Measurements from ENCODE around the gene OR2C3. TPM values are rescaled to one million over a fixed set of nuclear protein-coding genes. Genes with fewer than 3 reads are reported as not detected.

The OR2C3 gene
- total RNA-seq, 1 experiment from 2014 or later: not detected

- TF ChIP-seq REST (IDR thresholded peaks at IDR 0.05; ENCODE audit: low read depth) (no peak), YY1 (IDR thresholded peaks at IDR 0.05; ENCODE audit: extremely low read depth, insufficient replicate concordance, low read depth, low read length) (no peak), ELF1 (IDR thresholded peaks at IDR 0.05; ENCODE audit: borderline replicate concordance, low read depth) (no peak)
Measured at GRCh38 chr1:247540581-247540980, 4.3 kb upstream of the OR2C3 start (continued).

GRCh38 chr1:247539215-247539614, 3.0 kb upstream of the OR2C3 start:
- POLR2A ChIA-PET: no interaction called here
- H4K20me1 ChIP-seq (ENCODE audit: insufficient read depth): no peaks in the 10 kb centered on the region
- DNase-seq (ENCODE audit: low read depth, low spot score) (no peak), ATAC-seq (no peak)
- TF ChIP-seq SP1 (IDR thresholded peaks at IDR 0.05; ENCODE audit: low read depth): no peak
- TF ChIP-seq CEBPB (IDR thresholded peaks at IDR 0.05; ENCODE audit: low read depth): no peak
- no peak for TF ChIP-seq EZH2 (IDR thresholded peaks at IDR 0.05)
- TF ChIP-seq FOSL1 (IDR thresholded peaks at IDR 0.05; ENCODE audit: low read depth): no peak
- TF ChIP-seq RAD21 (IDR thresholded peaks at IDR 0.05; ENCODE audit: low read depth): no peak
- no peak for TF ChIP-seq CTCF (IDR thresholded peaks at IDR 0.05 in 2 of 3, conservative IDR thresholded peaks at IDR 0.05 in 1 of 3; ENCODE audit: borderline replicate concordance in 1 of 3, insufficient read depth in 1 of 3, low read depth in 2 of 3, low read length in 2 of 3)
- TF ChIP-seq EGR1 (IDR thresholded peaks at IDR 0.05; ENCODE audit: low read depth): no peak
- no peak for TF ChIP-seq ZBTB33 (IDR thresholded peaks at IDR 0.05; ENCODE audit: extremely low read depth, insufficient replicate concordance, low read length)
- TF ChIP-seq POLR2AphosphoS5 (IDR thresholded peaks at IDR 0.05; ENCODE audit: low read depth, low read length): no peak
- TF ChIP-seq SIN3A (IDR thresholded peaks at IDR 0.05; ENCODE audit: low read depth): no peak
- no peak for TF ChIP-seq JUND (IDR thresholded peaks at IDR 0.05)
- no peak for TF ChIP-seq CBX3 (IDR thresholded peaks at IDR 0.05; ENCODE audit: low read depth)
- no peaks in the 10 kb centered on the region for H3K4me1 ChIP-seq (ENCODE audit: control insufficient read depth in 1 of 2, insufficient read depth in 2 of 2, low read length in 2 of 2)
- H2AFZ ChIP-seq (ENCODE audit: low read depth, low read length, poor library complexity, severe bottlenecking): no peak overlapping the region
- no peak overlapping the region for H3K4me2 ChIP-seq (ENCODE audit: low read length)
- H3K9me3 ChIP-seq (ENCODE audit: control insufficient read depth in 1 of 2, insufficient read depth in 1 of 2, low read depth in 1 of 2, low read length in 2 of 2): no peaks in the 10 kb centered on the region
- H3K27me3 ChIP-seq (ENCODE audit: insufficient read depth, low read length): 0 out of 2 replicates have a peak, but pooled peaks cover 4% of the 10 kb centered on the region
- no peaks in the 10 kb centered on the region for H3K79me2 ChIP-seq (ENCODE audit: insufficient read depth, low read length)
- CTCF ChIA-PET: no interaction called here
- H3K27ac ChIP-seq (ENCODE audit: low read depth, low read length): no peak overlapping the region
- no peak overlapping the region for H3K9ac ChIP-seq (ENCODE audit: low read length)
- H3K4me3 ChIP-seq (replicated peaks in 1 of 2; ENCODE audit: low read depth in 1 of 2, low read length in 2 of 2): no peak overlapping the region
- BruUV-seq (replicated peaks): no TSS peak
- no peaks in the 10 kb centered on the region for H3K36me3 ChIP-seq (ENCODE audit: control insufficient read depth in 1 of 2, insufficient read depth in 2 of 2, low read length in 2 of 2)
- RAD21 ChIA-PET (ENCODE audit: low non-redundant PET in 1 of 2, low total read pairs in 2 of 2, uncharacterized antibody in 2 of 2, unreplicated experiment in 2 of 2): no interaction called here
- intact Hi-C loops (cut with micrococcal nuclease): no loop called here
- no peaks in the 10 kb centered on the region for H3K9me2 ChIP-seq (ENCODE audit: insufficient read depth)

All from HCT116 (cell line).